ENCODE measurements around the gene ACRV1. TPM values are rescaled to one million over a fixed set of nuclear protein-coding genes. Genes with fewer than 3 reads are reported as not detected.
A peak's percentile ranks its signal among the peaks of the same experiment; 100 is the strongest.

Gene ACRV1
- total RNA-seq, 1 donor from 2014 or later: 0.47 TPM

DNA sequence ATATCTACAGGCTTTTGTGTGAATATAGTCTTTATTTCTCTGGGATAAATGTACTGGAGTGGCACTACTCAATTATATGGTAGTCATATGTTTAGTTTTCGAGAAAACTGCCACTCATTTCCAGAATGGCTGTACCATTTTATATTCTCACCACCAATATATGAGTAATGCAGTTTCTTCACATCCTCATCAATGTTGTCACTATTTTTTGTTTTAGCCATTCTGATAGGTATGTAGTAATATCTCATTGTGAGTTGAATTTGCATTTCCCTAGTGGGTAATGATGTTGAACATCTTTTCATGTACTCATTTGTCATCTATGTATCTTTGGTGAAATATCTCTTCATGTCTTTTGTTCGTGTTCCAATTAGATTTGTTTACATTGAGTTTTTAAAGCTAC lies 18.0 kb downstream of the ACRV1 start:
- peaks cover 65% of the 10 kb centered on the region for H3K36me3 Mint-ChIP-seq
- Histone ChIP-seq H3K27me3 (no peaks in the 10 kb centered on the region), H3K4me3 (no peak overlapping the region), H3K4me1 (no peaks in the 10 kb centered on the region), H3K36me3 (peaks cover 43% of the 10 kb centered on the region), H3F3A (ENCODE audit: low read depth) (peaks cover 2% of the 10 kb centered on the region), H3K27ac (no peak overlapping the region), H3K9me3 (ENCODE audit: low read depth) (peaks cover 6% of the 10 kb centered on the region), H3K9ac (no peak overlapping the region), H4K20me1 (ENCODE audit: low read depth) (no peaks in the 10 kb centered on the region), H3K4me2 (no peak overlapping the region), H3K79me2 (ENCODE audit: low read depth) (peaks cover 41% of the 10 kb centered on the region), H2AFZ (replicated peaks) (no peak overlapping the region)
- no peak overlapping the region for H3K4me3 Mint-ChIP-seq
- no peaks in the 10 kb centered on the region for H3K27me3 Mint-ChIP-seq (ENCODE audit: insufficient read depth, low read depth)
- peaks cover 36% of the 10 kb centered on the region for H3K9me3 Mint-ChIP-seq
- DNase-seq (ENCODE audit: low spot score): no peak
- no peaks in the 10 kb centered on the region for H3K4me1 Mint-ChIP-seq
- no peak overlapping the region for H3K27ac Mint-ChIP-seq
- TF ChIP-seq, protein P1, sequence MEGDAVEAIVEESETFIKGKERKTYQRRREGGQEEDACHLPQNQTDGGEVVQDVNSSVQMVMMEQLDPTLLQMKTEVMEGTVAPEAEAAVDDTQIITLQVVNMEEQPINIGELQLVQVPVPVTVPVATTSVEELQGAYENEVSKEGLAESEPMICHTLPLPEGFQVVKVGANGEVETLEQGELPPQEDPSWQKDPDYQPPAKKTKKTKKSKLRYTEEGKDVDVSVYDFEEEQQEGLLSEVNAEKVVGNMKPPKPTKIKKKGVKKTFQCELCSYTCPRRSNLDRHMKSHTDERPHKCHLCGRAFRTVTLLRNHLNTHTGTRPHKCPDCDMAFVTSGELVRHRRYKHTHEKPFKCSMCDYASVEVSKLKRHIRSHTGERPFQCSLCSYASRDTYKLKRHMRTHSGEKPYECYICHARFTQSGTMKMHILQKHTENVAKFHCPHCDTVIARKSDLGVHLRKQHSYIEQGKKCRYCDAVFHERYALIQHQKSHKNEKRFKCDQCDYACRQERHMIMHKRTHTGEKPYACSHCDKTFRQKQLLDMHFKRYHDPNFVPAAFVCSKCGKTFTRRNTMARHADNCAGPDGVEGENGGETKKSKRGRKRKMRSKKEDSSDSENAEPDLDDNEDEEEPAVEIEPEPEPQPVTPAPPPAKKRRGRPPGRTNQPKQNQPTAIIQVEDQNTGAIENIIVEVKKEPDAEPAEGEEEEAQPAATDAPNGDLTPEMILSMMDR (IDR thresholded peaks at IDR 0.05): no peak
- no peak for TF ChIP-seq EZH2 (IDR thresholded peaks at IDR 0.05)

DNA sequence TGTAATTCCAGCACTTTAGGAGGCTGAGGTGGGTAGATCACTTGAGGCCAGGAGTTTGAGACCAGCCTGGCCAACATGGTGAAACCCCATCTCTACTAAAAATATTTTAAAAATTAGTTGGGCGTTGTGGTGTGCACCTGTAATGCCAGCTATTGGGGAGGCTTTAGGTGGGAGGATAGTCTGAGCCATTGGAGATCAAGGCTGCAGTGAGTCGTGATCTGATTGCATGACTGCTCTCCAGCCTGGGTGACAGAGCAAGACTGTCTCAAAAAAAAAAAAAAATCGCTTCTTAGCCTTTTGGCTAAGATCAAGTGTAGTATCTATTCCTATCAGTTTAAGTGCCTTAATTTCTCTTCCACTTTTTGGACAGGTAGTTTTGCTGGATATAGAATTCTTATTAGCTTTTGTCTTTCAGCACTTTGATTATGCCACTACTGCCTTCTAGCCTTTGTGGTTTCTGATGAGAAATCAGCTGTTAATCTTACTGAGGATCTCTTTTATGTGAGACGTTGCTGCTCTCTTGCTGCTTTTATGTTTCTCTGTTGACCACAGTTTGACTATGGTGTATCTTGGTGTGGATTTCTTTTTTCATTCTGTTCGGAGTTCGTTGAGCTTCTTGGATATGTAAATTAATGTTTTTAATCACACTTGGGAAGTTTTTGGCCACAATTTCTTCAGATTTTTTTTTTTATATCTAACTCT lies 31.0 kb downstream of the ACRV1 start:
- Histone ChIP-seq H3K4me2 (no peak overlapping the region), H3K36me3 (peaks cover 44% of the 10 kb centered on the region), H3K9me3 (ENCODE audit: low read depth) (no peaks in the 10 kb centered on the region), H3K79me2 (ENCODE audit: low read depth) (peaks cover 64% of the 10 kb centered on the region), H4K20me1 (ENCODE audit: low read depth) (peaks cover 14% of the 10 kb centered on the region), H3K27ac (no peak overlapping the region), H2AFZ (replicated peaks) (no peak overlapping the region), H3F3A (ENCODE audit: low read depth) (peaks cover 23% of the 10 kb centered on the region), H3K4me1 (no peaks in the 10 kb centered on the region), H3K27me3 (no peaks in the 10 kb centered on the region), H3K9ac (no peak overlapping the region), H3K4me3 (no peak overlapping the region)
- peaks cover 45% of the 10 kb centered on the region for H3K36me3 Mint-ChIP-seq
- H3K9me3 Mint-ChIP-seq: no peaks in the 10 kb centered on the region
- no peaks in the 10 kb centered on the region for H3K4me1 Mint-ChIP-seq
- no peak for TF ChIP-seq EZH2 (IDR thresholded peaks at IDR 0.05)
- TF ChIP-seq, protein P1 (IDR thresholded peaks at IDR 0.05): no peak
- TF ChIP-seq EZH2phosphoT487 (IDR thresholded peaks at IDR 0.05): no peak
- H3K4me3 Mint-ChIP-seq: no peak overlapping the region
- DNase-seq (ENCODE audit: low spot score): no peak
- no peaks in the 10 kb centered on the region for H3K27me3 Mint-ChIP-seq (ENCODE audit: insufficient read depth, low read depth)
- no peak overlapping the region for H3K27ac Mint-ChIP-seq

DNA sequence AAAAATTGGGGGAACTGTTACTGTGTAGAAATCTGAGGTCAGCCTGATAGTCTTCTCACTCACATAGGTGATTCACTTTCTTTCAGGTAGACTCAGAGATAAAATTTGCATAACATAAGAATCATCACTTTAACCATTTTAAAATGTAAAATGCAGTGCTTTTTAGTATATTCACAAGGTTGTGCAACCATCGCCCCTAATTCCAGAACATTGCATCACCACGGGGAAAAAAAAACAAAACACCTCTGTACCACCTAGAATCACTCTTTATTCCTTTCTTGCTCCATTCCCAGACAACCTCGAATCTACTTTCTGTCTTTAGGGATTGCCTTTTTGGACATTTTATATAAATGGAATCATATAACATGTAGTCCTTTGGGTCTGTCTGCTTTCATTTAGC lies 34.8 kb downstream of the ACRV1 start:
- peak overlapping the region; percentile 3 for H3K27ac ChIP-seq
- H3K9me3 ChIP-seq (ENCODE audit: low read depth): no peaks in the 10 kb centered on the region
- H3K36me3 ChIP-seq: peaks cover 41% of the 10 kb centered on the region
- H2AFZ ChIP-seq (replicated peaks): no peak overlapping the region
- peaks cover 14% of the 10 kb centered on the region for H4K20me1 ChIP-seq (ENCODE audit: low read depth)
- H3F3A ChIP-seq (ENCODE audit: low read depth): peaks cover 25% of the 10 kb centered on the region
- no peaks in the 10 kb centered on the region for H3K4me1 Mint-ChIP-seq
- no peak overlapping the region for H3K4me3 Mint-ChIP-seq
- H3K79me2 ChIP-seq (ENCODE audit: low read depth): peaks cover 62% of the 10 kb centered on the region
- no peaks in the 10 kb centered on the region for H3K27me3 ChIP-seq
- H3K9me3 Mint-ChIP-seq: no peaks in the 10 kb centered on the region
- no peak for DNase-seq (ENCODE audit: low spot score)
- no peak overlapping the region for H3K9ac ChIP-seq
- TF ChIP-seq, protein P1 (IDR thresholded peaks at IDR 0.05): no peak
- TF ChIP-seq EZH2phosphoT487 (IDR thresholded peaks at IDR 0.05) (no peak), EZH2 (IDR thresholded peaks at IDR 0.05) (no peak)
- peaks cover 41% of the 10 kb centered on the region for H3K36me3 Mint-ChIP-seq
- no peaks in the 10 kb centered on the region for H3K27me3 Mint-ChIP-seq (ENCODE audit: insufficient read depth, low read depth)
- H3K27ac Mint-ChIP-seq: no peak overlapping the region
- H3K4me3 ChIP-seq: no peak overlapping the region
- no peak overlapping the region for H3K4me2 ChIP-seq
- H3K4me1 ChIP-seq: no peaks in the 10 kb centered on the region

All from neural progenitor cell (in vitro differentiated cells).